GM19395 (cell line): Measurements from ENCODE around the gene HDGFL2.

Source experiments
- ATAC-seq: cut with Tn5 transposase; IDR thresholded peaks from one replicate; pipeline ENCODE4 v1.9.1; 2021; ENCODE audit warnings: mild to moderate bottlenecking, moderate library complexity; ENCODE audit not compliant: unreplicated experiment

Gene HDGFL2

GRCh38 chr19:4496304-4496703, 24.2 kb downstream of the HDGFL2 start:
- ATAC-seq = no peak

- no peak for ATAC-seq
Observed at GRCh38 chr19:4497770-4498389, 25.8 kb downstream of the HDGFL2 start.

- ATAC-seq = no peak
Observed at GRCh38 chr19:4498694-4499093, 26.6 kb downstream of the HDGFL2 start.

GRCh38 chr19:4499318-4499717, 27.2 kb downstream of the HDGFL2 start:
- ATAC-seq = no peak

GRCh38 chr19:4499855-4500254, 27.8 kb downstream of the HDGFL2 start:
- ATAC-seq = no peak

GRCh38 chr19:4500841-4501591, 28.9 kb downstream of the HDGFL2 start:
- ATAC-seq = no peak

- no peak for ATAC-seq
Observed at GRCh38 chr19:4501691-4502090, 29.6 kb downstream of the HDGFL2 start.

- ATAC-seq = no peak
Observed at GRCh38 chr19:4502282-4503131, 30.4 kb downstream of the HDGFL2 start.

- no peak for ATAC-seq
Observed at GRCh38 chr19:4503132-4503824, 31.2 kb downstream of the HDGFL2 start.

- no peak for ATAC-seq
Observed at GRCh38 chr19:4503825-4504170, 31.7 kb downstream of the HDGFL2 start.

- ATAC-seq = no peak
Observed at GRCh38 chr19:4504297-4504701, 32.2 kb downstream of the HDGFL2 start.

GRCh38 chr19:4504891-4505569, 32.9 kb downstream of the HDGFL2 start:
- no peak for ATAC-seq

GRCh38 chr19:4505570-4506448, 33.7 kb downstream of the HDGFL2 start:
- ATAC-seq = no peak

- no peak for ATAC-seq
Observed at GRCh38 chr19:4506449-4507149, 34.5 kb downstream of the HDGFL2 start.

GRCh38 chr19:4507150-4507452, 35.0 kb downstream of the HDGFL2 start:
- no peak for ATAC-seq

- no peak for ATAC-seq
Observed at GRCh38 chr19:4507804-4508203, 35.7 kb downstream of the HDGFL2 start.

- no peak for ATAC-seq
Observed at GRCh38 chr19:4508698-4509097, 36.6 kb downstream of the HDGFL2 start.

- no peak for ATAC-seq
Observed at GRCh38 chr19:4510435-4511255, 38.5 kb downstream of the HDGFL2 start.
